SJSA1 (cell line): ENCODE results near the gene TP63. TPM values are rescaled to one million over a fixed set of nuclear protein-coding genes. Genes with fewer than 3 reads are reported as not detected.

ENCODE experiments used
- DNase-seq, 2 experiments: peaks; one replicate each; pipeline ENCODE4 v3.0.0-alpha.2; 2015 to 2020; ENCODE audit warnings: low spot score in 2 of 2, low read depth in 1 of 2
- H3K27ac ChIP-seq: fragments of 250-450 bp; sonication (Bioruptor Pico); 2 replicates; pipeline ENCODE4 v1.5.1; 2020; ENCODE audit warnings: mild to moderate bottlenecking, moderate library complexity
- H3K27me3 ChIP-seq: fragments of 250-450 bp; sonication (Bioruptor Pico); replicated peaks from 2 replicates; pipeline ENCODE4 v1.5.1; 2020; ENCODE audit warnings: mild to moderate bottlenecking, moderate library complexity
- H3K36me3 ChIP-seq: fragments of 250-450 bp; sonication (Bioruptor Pico); 2 replicates; pipeline ENCODE4 v1.5.1; 2020; ENCODE audit warnings: mild to moderate bottlenecking
- H3K4me1 ChIP-seq: fragments of 250-450 bp; sonication (Bioruptor Pico); replicated peaks from 2 replicates; pipeline ENCODE4 v1.6.1; 2021; ENCODE audit warnings: mild to moderate bottlenecking
- H3K4me3 ChIP-seq: fragments of 250-450 bp; sonication (Bioruptor Pico); 2 replicates; pipeline ENCODE4 v1.5.1; 2020; ENCODE audit warnings: mild to moderate bottlenecking
- H3K9me3 ChIP-seq: fragments of 250-450 bp; sonication (Bioruptor Pico); replicated peaks from 2 replicates; pipeline ENCODE4 v1.5.1; 2020; ENCODE audit warnings: mild to moderate bottlenecking
- total RNA-seq: library from RNA; depleted of rRNA; stranded (reverse); fragments of >200 nt; shearing (Covaris generic); gene quantifications from 2 replicates; pipeline ENCODE4 v1.2.3, GENCODE V29; 2014

The TP63 gene
- total RNA-seq, 1 experiment from 2014 or later: not detected

GRCh38 chr3:189794518-189794917 lies 163.3 kb downstream of the TP63 start:
- Histone ChIP-seq H3K9me3 (no peaks in the 10 kb centered on the region), H3K36me3 (no peaks in the 10 kb centered on the region), H3K4me3 (no peak overlapping the region), H3K27me3 (no peaks in the 10 kb centered on the region), H3K4me1 (0 out of 2 replicates have a peak, but pooled peaks cover 3% of the 10 kb centered on the region), H3K27ac (no peak overlapping the region)
- DNase-seq: no peak

- Histone ChIP-seq H3K36me3 (no peaks in the 10 kb centered on the region), H3K4me1 (no peaks in the 10 kb centered on the region), H3K9me3 (no peaks in the 10 kb centered on the region), H3K27me3 (no peaks in the 10 kb centered on the region), H3K27ac (no peak overlapping the region), H3K4me3 (no peak overlapping the region)
- no peak for DNase-seq
Observed at GRCh38 chr3:189797103-189797750, 166.0 kb downstream of the TP63 start.

- DNase-seq: no peak
- Histone ChIP-seq H3K4me3 (no peak overlapping the region), H3K9me3 (no peaks in the 10 kb centered on the region), H3K27me3 (no peaks in the 10 kb centered on the region), H3K27ac (no peak overlapping the region), H3K36me3 (no peaks in the 10 kb centered on the region), H3K4me1 (no peaks in the 10 kb centered on the region)
Observed at GRCh38 chr3:189799366-189799765, 168.2 kb downstream of the TP63 start.

- H3K36me3 ChIP-seq: no peaks in the 10 kb centered on the region
- no peaks in the 10 kb centered on the region for H3K27me3 ChIP-seq
- H3K4me1 ChIP-seq: no peaks in the 10 kb centered on the region
- no peak overlapping the region for H3K4me3 ChIP-seq
- no peak for DNase-seq
- H3K9me3 ChIP-seq: no peaks in the 10 kb centered on the region
- H3K27ac ChIP-seq: no peak overlapping the region
Observed at GRCh38 chr3:189800436-189800835, 169.2 kb downstream of the TP63 start.

GRCh38 chr3:189803254-189803653 lies 172.1 kb downstream of the TP63 start:
- no peak overlapping the region for H3K4me3 ChIP-seq
- H3K27me3 ChIP-seq: no peaks in the 10 kb centered on the region
- no peaks in the 10 kb centered on the region for H3K9me3 ChIP-seq
- no peak for DNase-seq
- no peak overlapping the region for H3K27ac ChIP-seq
- H3K4me1 ChIP-seq: no peaks in the 10 kb centered on the region
- no peaks in the 10 kb centered on the region for H3K36me3 ChIP-seq

- Histone ChIP-seq H3K4me3 (no peak overlapping the region), H3K27me3 (no peaks in the 10 kb centered on the region), H3K9me3 (no peaks in the 10 kb centered on the region), H3K4me1 (no peaks in the 10 kb centered on the region), H3K36me3 (no peaks in the 10 kb centered on the region), H3K27ac (no peak overlapping the region)
- DNase-seq: no peak
Observed at GRCh38 chr3:189805375-189806067, 174.3 kb downstream of the TP63 start.

GRCh38 chr3:189806171-189806951 lies 175.2 kb downstream of the TP63 start:
- no peak overlapping the region for H3K4me3 ChIP-seq
- H3K36me3 ChIP-seq: no peaks in the 10 kb centered on the region
- no peaks in the 10 kb centered on the region for H3K4me1 ChIP-seq
- H3K27ac ChIP-seq: no peak overlapping the region
- no peaks in the 10 kb centered on the region for H3K27me3 ChIP-seq
- H3K9me3 ChIP-seq: no peaks in the 10 kb centered on the region
- DNase-seq: no peak

GRCh38 chr3:189808246-189809007 lies 177.2 kb downstream of the TP63 start:
- H3K9me3 ChIP-seq: no peaks in the 10 kb centered on the region
- H3K36me3 ChIP-seq: no peaks in the 10 kb centered on the region
- no peaks in the 10 kb centered on the region for H3K27me3 ChIP-seq
- H3K27ac ChIP-seq: no peak overlapping the region
- no peak for DNase-seq
- no peak overlapping the region for H3K4me3 ChIP-seq
- no peaks in the 10 kb centered on the region for H3K4me1 ChIP-seq

- DNase-seq: no peak
- H3K36me3 ChIP-seq: no peaks in the 10 kb centered on the region
- no peaks in the 10 kb centered on the region for H3K27me3 ChIP-seq
- H3K27ac ChIP-seq: no peak overlapping the region
- no peaks in the 10 kb centered on the region for H3K4me1 ChIP-seq
- H3K9me3 ChIP-seq: no peaks in the 10 kb centered on the region
- H3K4me3 ChIP-seq: no peak overlapping the region
Observed at GRCh38 chr3:189809583-189809982, 178.4 kb downstream of the TP63 start.

GRCh38 chr3:189812806-189813465 lies 181.7 kb downstream of the TP63 start:
- Histone ChIP-seq H3K36me3 (no peaks in the 10 kb centered on the region), H3K9me3 (no peaks in the 10 kb centered on the region), H3K4me3 (no peak overlapping the region), H3K27me3 (no peaks in the 10 kb centered on the region), H3K4me1 (no peaks in the 10 kb centered on the region), H3K27ac (no peak overlapping the region)
- DNase-seq: no peak

GRCh38 chr3:189813647-189814240 lies 182.6 kb downstream of the TP63 start:
- Histone ChIP-seq H3K4me1 (no peaks in the 10 kb centered on the region), H3K27ac (no peak overlapping the region), H3K9me3 (no peaks in the 10 kb centered on the region), H3K4me3 (no peak overlapping the region), H3K36me3 (no peaks in the 10 kb centered on the region), H3K27me3 (no peaks in the 10 kb centered on the region)
- no peak for DNase-seq

GRCh38 chr3:189820365-189820720 lies 189.2 kb downstream of the TP63 start:
- H3K27me3 ChIP-seq: no peaks in the 10 kb centered on the region
- H3K9me3 ChIP-seq: no peaks in the 10 kb centered on the region
- peaks cover 13% of the 10 kb centered on the region for H3K4me1 ChIP-seq
- no peaks in the 10 kb centered on the region for H3K36me3 ChIP-seq
- DNase-seq: peak in 1 of 2 experiments; percentile 10
- H3K27ac ChIP-seq: no peak overlapping the region
- H3K4me3 ChIP-seq: no peak overlapping the region

GRCh38 chr3:189821262-189821661 lies 190.1 kb downstream of the TP63 start:
- Histone ChIP-seq H3K27me3 (no peaks in the 10 kb centered on the region), H3K4me1 (peaks cover 13% of the 10 kb centered on the region), H3K36me3 (no peaks in the 10 kb centered on the region), H3K9me3 (no peaks in the 10 kb centered on the region), H3K27ac (no peak overlapping the region), H3K4me3 (no peak overlapping the region)
- DNase-seq: no peak
